Activated naive CD8-positive, alpha-beta T cell (primary cell): ENCODE results near the gene CYP27B1.

Source experiments
- H3K27ac Mint-ChIP-seq: one replicate; pipeline ENCODE4 v1.8.0; 2021; ENCODE audit warnings: mixed read lengths
- H3K27me3 Mint-ChIP-seq: one replicate; pipeline ENCODE4 v1.8.0; 2021; ENCODE audit warnings: mixed read lengths
- H3K36me3 Mint-ChIP-seq: one replicate; pipeline ENCODE4 v1.8.0; 2021; ENCODE audit warnings: mixed read lengths
- H3K4me1 Mint-ChIP-seq: one replicate; pipeline ENCODE4 v1.8.0; 2021; ENCODE audit warnings: low read depth, mixed read lengths
- H3K4me3 Mint-ChIP-seq: one replicate; pipeline ENCODE4 v1.8.0; 2021; ENCODE audit warnings: mild to moderate bottlenecking, mixed read lengths
- H3K9me3 Mint-ChIP-seq: one replicate; pipeline ENCODE4 v1.8.0; 2021; ENCODE audit warnings: low read depth, mixed read lengths

Gene CYP27B1

GRCh38 chr12:57732726-57733593, 33.9 kb downstream of the CYP27B1 start:
- H3K9me3 Mint-ChIP-seq, result no peaks in the 10 kb centered on the region
- no peak overlapping the region for H3K27ac Mint-ChIP-seq
- peaks cover 10% of the 10 kb centered on the region for H3K4me1 Mint-ChIP-seq
- H3K4me3 Mint-ChIP-seq, result no peak overlapping the region
- H3K36me3 Mint-ChIP-seq, result peaks cover 7% of the 10 kb centered on the region
- H3K27me3 Mint-ChIP-seq, result no peaks in the 10 kb centered on the region

- H3K4me1 Mint-ChIP-seq, result peaks cover 10% of the 10 kb centered on the region
- peak overlapping the region; percentile 22 for H3K27ac Mint-ChIP-seq
- peaks cover 9% of the 10 kb centered on the region for H3K36me3 Mint-ChIP-seq
- H3K9me3 Mint-ChIP-seq, result no peaks in the 10 kb centered on the region
- no peaks in the 10 kb centered on the region for H3K27me3 Mint-ChIP-seq
- no peak overlapping the region for H3K4me3 Mint-ChIP-seq
These were observed 34.6 kb downstream of the CYP27B1 start for GRCh38 chr12:57732270-57732669.

- Mint-ChIP-seq H3K27me3 (no peaks in the 10 kb centered on the region), H3K4me1 (peaks cover 6% of the 10 kb centered on the region), H3K27ac (peak overlapping the region; percentile 66), H3K36me3 (peaks cover 9% of the 10 kb centered on the region), H3K9me3 (no peaks in the 10 kb centered on the region), H3K4me3 (no peak overlapping the region)
These were observed 35.3 kb downstream of the CYP27B1 start for GRCh38 chr12:57731411-57732080.

DNA sequence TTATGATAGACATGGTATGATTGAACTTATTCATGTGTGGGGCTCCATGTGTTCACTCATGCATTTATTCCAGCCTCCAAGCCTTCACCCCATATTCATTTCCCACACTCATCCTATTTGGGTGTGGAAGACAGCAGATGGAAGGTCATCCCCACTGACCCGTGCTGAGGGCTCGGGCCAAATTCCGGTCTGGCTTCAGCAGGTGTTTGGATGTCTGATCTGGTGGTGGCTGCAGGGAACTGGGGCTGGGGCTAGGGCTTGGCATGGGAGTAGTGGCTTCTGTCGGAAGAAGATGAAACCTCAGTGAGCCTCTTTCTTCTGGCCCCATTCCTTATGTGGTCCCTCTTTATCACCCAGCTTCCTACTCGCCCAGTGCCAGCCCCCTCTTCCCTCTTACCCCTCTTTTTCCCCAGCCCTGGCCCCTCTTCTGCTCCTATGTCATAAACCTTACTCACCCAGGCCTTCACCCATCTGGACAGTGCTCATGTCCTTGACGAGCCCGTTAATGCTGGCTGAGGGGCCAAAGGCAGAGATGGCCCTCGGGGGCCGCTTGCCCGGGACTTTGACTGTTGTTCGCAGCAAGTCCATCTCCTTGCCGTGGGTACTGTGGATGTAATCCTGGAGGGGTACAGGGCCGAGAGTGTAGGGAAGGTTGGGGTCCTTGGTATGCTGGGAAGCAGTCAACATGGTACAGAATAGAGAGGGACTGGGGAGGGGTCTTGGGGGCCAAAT, 36.4 kb downstream of the CYP27B1 start:
- Mint-ChIP-seq H3K27ac (no peak overlapping the region), H3K4me3 (no peak overlapping the region), H3K27me3 (no peaks in the 10 kb centered on the region), H3K9me3 (no peaks in the 10 kb centered on the region), H3K36me3 (peaks cover 9% of the 10 kb centered on the region), H3K4me1 (peaks cover 4% of the 10 kb centered on the region)

GRCh38 chr12:57729321-57729844, 37.5 kb downstream of the CYP27B1 start:
- H3K27ac Mint-ChIP-seq, result no peak overlapping the region
- peaks cover 6% of the 10 kb centered on the region for H3K4me1 Mint-ChIP-seq
- H3K36me3 Mint-ChIP-seq, result peaks cover 6% of the 10 kb centered on the region
- H3K4me3 Mint-ChIP-seq, result no peak overlapping the region
- H3K9me3 Mint-ChIP-seq, result no peaks in the 10 kb centered on the region
- no peaks in the 10 kb centered on the region for H3K27me3 Mint-ChIP-seq

DNA sequence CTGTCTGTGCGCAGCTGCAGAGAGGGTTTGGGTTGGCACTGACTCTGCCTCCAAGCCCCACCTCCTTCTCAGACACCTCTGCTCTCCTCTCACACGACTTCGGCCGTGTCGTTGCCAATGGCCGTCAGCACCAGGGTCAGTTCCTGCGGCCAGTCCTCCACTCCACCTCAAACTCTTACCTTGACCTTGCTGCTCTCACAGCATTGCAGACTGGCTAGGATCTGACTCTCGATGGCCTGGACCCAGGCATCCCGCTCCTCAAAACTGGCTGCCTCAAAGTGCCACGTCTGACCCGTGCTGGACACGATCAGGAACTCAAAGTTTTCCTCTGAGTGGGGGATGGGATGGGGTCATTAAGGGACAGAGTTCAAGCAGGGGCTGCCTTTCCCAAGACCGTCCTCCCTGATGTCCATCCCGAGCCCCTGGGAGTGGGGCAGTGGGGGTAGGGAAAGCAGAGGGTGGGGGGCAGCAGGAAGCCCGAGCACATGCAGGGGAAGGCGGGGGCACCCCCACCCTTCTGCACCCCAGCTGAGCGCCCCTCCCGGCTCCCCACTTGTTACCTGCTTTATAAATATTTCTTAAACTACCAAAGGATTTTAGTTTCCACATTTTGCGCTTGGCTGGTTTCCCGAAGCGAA, 39.0 kb downstream of the CYP27B1 start:
- no peaks in the 10 kb centered on the region for H3K9me3 Mint-ChIP-seq
- H3K36me3 Mint-ChIP-seq, result peaks cover 4% of the 10 kb centered on the region
- no peak overlapping the region for H3K27ac Mint-ChIP-seq
- H3K27me3 Mint-ChIP-seq, result no peaks in the 10 kb centered on the region
- H3K4me1 Mint-ChIP-seq, result peaks cover 7% of the 10 kb centered on the region
- H3K4me3 Mint-ChIP-seq, result no peak overlapping the region

DNA sequence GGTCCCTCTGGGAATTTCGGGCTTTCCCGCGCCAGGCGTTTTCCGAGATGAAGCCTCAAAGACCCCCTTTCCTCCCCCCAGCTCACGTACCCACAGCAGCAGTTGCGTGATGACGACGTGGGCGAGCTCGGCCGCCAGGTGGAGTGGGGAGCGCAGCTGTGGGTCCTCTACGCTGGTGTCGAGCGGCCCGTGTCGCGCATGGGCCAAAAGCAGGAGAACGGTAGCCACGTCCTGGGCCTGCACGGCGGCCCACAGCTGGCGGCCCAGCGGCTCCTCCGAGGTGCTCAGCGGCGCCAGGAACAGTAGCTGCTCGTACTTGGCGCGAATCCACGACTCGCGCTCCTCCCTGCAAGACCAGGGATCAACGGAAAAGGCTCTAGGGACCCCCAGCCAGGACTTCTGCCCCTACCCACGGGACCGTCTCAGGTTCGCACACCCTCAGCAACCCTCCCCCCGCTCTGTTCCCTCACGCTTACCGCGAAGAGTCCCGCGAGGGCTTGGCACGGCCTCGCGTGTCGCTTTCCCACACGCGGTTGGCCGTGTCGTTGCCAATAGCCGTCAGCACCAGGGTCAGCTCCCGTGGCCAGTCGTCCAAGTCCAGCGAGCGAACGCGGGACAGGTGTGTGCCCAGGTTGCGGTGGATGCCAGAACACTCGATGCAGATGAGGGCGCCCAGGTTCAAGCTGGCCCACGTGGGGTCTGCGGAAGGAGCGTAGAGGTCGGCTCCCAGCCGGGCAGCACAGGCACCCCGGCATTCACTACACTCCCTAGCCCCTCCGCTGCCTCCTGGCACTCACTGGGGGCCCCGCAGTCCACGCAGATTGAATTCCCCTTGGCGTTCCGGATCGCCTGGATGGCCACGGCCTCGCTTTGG, 39.8 kb downstream of the CYP27B1 start:
- H3K27ac Mint-ChIP-seq, result no peak overlapping the region
- no peaks in the 10 kb centered on the region for H3K9me3 Mint-ChIP-seq
- H3K27me3 Mint-ChIP-seq, result no peaks in the 10 kb centered on the region
- peaks cover 10% of the 10 kb centered on the region for H3K4me1 Mint-ChIP-seq
- peaks cover 4% of the 10 kb centered on the region for H3K36me3 Mint-ChIP-seq
- no peak overlapping the region for H3K4me3 Mint-ChIP-seq

GRCh38 chr12:57726151-57726883, 40.6 kb downstream of the CYP27B1 start:
- peak overlapping the region; percentile 32 for H3K4me3 Mint-ChIP-seq
- peaks cover 2% of the 10 kb centered on the region for H3K36me3 Mint-ChIP-seq
- no peaks in the 10 kb centered on the region for H3K9me3 Mint-ChIP-seq
- H3K27ac Mint-ChIP-seq, result no peak overlapping the region
- peaks cover 16% of the 10 kb centered on the region for H3K4me1 Mint-ChIP-seq
- no peaks in the 10 kb centered on the region for H3K27me3 Mint-ChIP-seq

GRCh38 chr12:57725851-57726150, 41.1 kb downstream of the CYP27B1 start:
- Mint-ChIP-seq H3K9me3 (no peaks in the 10 kb centered on the region), H3K36me3 (peaks cover 2% of the 10 kb centered on the region), H3K27me3 (no peaks in the 10 kb centered on the region), H3K4me1 (peaks cover 16% of the 10 kb centered on the region), H3K4me3 (no peak overlapping the region), H3K27ac (no peak overlapping the region)

DNA sequence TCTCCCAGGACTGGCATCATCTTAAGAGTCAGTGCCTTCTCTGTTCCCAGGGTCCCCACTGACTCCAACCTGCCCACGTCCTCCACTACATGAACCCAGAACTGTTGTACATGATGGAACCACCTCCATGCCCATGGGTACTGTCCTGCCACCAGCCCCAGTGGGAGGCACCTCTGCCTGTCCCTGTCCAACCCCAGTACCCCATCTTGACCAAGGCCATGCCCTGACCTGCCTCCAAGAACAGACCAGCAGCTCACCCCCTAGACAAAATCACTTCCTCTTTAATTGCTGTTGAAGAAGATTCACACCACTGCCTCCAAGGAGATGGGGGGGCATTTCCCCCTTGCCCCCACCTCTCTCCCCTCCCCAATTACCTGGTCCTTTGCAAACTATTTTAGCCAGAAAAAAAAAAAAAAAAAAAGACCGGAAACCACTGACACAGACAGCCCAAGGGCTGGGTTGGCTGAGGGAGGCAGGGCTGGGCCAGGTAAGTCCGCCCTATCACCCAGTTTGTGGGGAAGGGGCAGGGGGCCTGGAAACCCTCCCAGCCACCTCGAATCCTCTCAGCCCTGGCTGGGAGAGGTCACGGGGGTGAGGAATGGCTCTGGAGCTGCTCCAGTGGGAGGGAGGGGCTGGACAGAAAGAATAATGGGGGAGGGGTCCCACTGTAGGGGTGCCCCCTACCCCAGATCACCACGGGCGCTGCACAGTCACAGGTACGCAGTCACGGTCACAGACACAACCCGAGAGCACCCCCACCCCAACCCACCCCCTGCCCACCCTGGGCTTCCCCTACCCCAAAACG, 41.7 kb downstream of the CYP27B1 start:
- Mint-ChIP-seq H3K36me3 (peaks cover 2% of the 10 kb centered on the region), H3K27me3 (no peaks in the 10 kb centered on the region), H3K4me1 (peaks cover 16% of the 10 kb centered on the region), H3K4me3 (no peak overlapping the region), H3K27ac (peak overlapping the region; percentile 50), H3K9me3 (no peaks in the 10 kb centered on the region)

DNA sequence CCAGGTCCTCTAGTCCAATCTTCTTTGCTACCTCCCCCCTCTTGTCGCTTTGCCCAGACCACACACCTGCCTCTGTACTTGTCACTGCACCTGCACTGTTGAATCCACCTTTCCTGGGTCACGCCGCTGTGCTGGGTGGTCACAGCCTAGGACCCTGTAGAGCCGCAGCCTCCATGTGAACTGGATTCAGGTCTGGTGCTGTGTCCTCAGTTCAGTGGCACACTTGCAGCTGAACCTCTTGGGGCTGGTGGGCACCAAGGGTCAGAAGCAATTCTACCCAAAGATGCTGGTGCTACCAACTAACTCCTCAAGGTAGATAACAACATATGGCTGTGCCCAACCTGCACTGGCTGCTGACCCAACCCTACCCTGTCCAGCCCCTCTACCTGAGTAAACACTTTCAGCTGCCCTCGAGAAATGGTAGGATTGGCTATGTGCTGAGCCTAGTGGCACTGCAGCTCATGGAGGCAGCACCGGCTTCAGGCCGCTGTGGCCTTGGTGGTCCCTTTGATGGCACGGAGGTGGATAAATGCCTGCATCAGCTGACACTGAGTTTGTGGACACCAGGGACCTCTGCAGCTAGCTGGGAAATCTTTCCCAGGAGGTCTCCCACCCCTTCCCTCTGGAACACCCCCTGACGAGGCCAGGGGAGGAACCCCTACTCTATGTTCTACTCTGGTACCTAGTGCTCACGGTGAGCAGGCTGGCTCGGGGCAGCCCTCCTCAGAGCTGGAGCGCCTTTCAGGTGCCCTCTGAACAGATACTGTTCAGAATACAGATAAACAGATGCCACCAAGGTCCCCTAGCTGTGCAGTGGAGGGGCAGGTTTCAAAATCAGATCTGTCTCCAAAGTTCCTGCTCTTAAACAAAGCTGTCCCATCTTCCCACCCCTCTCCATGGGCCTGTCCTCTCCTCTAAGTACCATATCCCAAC, 42.6 kb downstream of the CYP27B1 start:
- Mint-ChIP-seq H3K4me1 (peaks cover 16% of the 10 kb centered on the region), H3K27me3 (no peaks in the 10 kb centered on the region), H3K9me3 (no peaks in the 10 kb centered on the region), H3K27ac (peak overlapping the region; percentile 50), H3K36me3 (peaks cover 2% of the 10 kb centered on the region), H3K4me3 (no peak overlapping the region)

DNA sequence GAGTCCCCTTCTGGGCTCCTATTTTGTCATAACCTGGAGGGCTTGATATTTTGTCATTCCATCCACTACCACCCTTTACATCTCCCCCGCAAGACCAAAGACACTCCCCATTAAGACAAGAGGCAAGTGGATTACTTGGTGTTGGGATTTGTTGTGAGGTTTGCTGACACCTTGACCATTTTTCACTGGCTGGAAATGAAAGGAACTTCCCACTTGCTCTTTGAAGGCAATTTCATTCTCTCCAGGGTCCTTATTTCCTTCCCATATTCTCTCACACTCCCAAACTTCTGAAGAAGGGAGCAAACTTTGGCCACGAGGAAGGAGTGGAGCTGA, 43.3 kb downstream of the CYP27B1 start:
- Mint-ChIP-seq H3K4me3 (no peak overlapping the region), H3K36me3 (peaks cover 2% of the 10 kb centered on the region), H3K4me1 (peaks cover 16% of the 10 kb centered on the region), H3K27ac (no peak overlapping the region), H3K27me3 (no peaks in the 10 kb centered on the region), H3K9me3 (no peaks in the 10 kb centered on the region)
